Keratinocyte (primary cell): Measurements from ENCODE around the gene RBMS3.

Source experiments
- EZH2 ChIP-seq: IDR thresholded peaks from one replicate; pipeline ENCODE4 v1.6.1; 2012; ENCODE audit warnings: inconsistent platforms, mild to moderate bottlenecking, low read length, moderate library complexity
- TF ChIP-seq, protein P1 (sequence below), 3 experiments: IDR thresholded peaks in 1 of 3; conservative IDR thresholded peaks in 1 of 3; optimal IDR thresholded peaks in 1 of 3; 2 replicates in 2 of 3; 3 replicates in 1 of 3; pipeline versions ENCODE3 to v1.5.1; 2011; ENCODE audit warnings: low read length in 3 of 3, mild to moderate bottlenecking in 3 of 3, moderate library complexity in 2 of 3, control low read depth in 1 of 3, inconsistent platforms in 1 of 3; ENCODE audit not compliant: insufficient read depth in 2 of 3; ENCODE audit errors: extremely low read depth in 1 of 3

DNA sequence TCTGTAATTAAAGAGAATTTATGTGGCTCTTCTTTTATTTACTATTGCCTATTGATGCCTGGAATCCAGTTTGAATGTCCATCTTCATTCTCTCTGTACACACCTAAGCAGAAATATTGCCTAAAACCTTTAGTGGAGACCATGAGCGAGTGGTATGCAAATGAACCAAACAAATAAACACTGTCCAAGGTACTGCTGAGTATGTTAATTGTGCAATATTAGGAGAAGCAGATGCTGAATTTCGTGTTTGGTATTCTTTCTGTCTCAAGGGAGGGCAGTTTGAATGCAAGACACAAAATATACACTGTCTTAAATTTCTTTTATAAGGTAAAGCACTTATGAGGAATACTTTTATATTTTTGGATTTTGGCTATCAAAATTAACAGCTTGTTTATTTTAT, 440.9 kb downstream of the RBMS3 start:
- TF ChIP-seq, protein P1, sequence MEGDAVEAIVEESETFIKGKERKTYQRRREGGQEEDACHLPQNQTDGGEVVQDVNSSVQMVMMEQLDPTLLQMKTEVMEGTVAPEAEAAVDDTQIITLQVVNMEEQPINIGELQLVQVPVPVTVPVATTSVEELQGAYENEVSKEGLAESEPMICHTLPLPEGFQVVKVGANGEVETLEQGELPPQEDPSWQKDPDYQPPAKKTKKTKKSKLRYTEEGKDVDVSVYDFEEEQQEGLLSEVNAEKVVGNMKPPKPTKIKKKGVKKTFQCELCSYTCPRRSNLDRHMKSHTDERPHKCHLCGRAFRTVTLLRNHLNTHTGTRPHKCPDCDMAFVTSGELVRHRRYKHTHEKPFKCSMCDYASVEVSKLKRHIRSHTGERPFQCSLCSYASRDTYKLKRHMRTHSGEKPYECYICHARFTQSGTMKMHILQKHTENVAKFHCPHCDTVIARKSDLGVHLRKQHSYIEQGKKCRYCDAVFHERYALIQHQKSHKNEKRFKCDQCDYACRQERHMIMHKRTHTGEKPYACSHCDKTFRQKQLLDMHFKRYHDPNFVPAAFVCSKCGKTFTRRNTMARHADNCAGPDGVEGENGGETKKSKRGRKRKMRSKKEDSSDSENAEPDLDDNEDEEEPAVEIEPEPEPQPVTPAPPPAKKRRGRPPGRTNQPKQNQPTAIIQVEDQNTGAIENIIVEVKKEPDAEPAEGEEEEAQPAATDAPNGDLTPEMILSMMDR (optimal IDR thresholded peaks at IDR 0.05 in 1 of 3, IDR thresholded peaks at IDR 0.05 in 1 of 3, conservative IDR thresholded peaks at IDR 0.05 in 1 of 3; ENCODE audit: extremely low read depth in 1 of 3, insufficient read depth in 2 of 3, low read length in 3 of 3): no peak
- TF ChIP-seq EZH2: no peak
